ENCODE measurements around the gene CRADD. TPM values are rescaled to one million over a fixed set of nuclear protein-coding genes. Genes with fewer than 3 reads are reported as not detected.

Gene CRADD
- total and polyA plus RNA-seq, 10 of the 15 experiments (the other 5 are each of a cell fraction or from before 2014, with no cell fraction given) = 7.6 to 15.5 (median 11.7) TPM

- TF ChIP-seq FOS (IDR thresholded peaks at IDR 0.05; ENCODE audit: borderline replicate concordance, extremely low read depth, insufficient read length) (no peak), TAF1 (IDR thresholded peaks at IDR 0.05; ENCODE audit: borderline replicate concordance, low read depth, low read length) (no peak), FOXK2 (IDR thresholded peaks at IDR 0.05) (no peak), ESRRA (IDR thresholded peaks at IDR 0.05; ENCODE audit: low read length) (no peak), MTA2 (IDR thresholded peaks at IDR 0.05; ENCODE audit: low read depth) (no peak), EZH2 (IDR thresholded peaks at IDR 0.05; ENCODE audit: borderline replicate concordance, control insufficient read depth, low read depth, low read length) (no peak), BCL3 (IDR thresholded peaks at IDR 0.05; ENCODE audit: borderline replicate concordance, insufficient read depth, low read depth, low read length, poor library complexity, severe bottlenecking) (no peak), PKNOX1 (IDR thresholded peaks at IDR 0.05) (no peak), EP300 (IDR thresholded peaks at IDR 0.05; ENCODE audit: borderline replicate concordance in 1 of 2, control insufficient read depth in 1 of 2, low read depth in 2 of 2, low read length in 2 of 2) (no peak), POU2F2 (IDR thresholded peaks at IDR 0.05; ENCODE audit: borderline replicate concordance, low read depth, low read length) (no peak), LARP7 (IDR thresholded peaks at IDR 0.05) (no peak), RELA (IDR thresholded peaks at IDR 0.05; ENCODE audit: borderline replicate concordance, partially characterized antibody) (no peak)
- TF ChIP-seq, protein P1, sequence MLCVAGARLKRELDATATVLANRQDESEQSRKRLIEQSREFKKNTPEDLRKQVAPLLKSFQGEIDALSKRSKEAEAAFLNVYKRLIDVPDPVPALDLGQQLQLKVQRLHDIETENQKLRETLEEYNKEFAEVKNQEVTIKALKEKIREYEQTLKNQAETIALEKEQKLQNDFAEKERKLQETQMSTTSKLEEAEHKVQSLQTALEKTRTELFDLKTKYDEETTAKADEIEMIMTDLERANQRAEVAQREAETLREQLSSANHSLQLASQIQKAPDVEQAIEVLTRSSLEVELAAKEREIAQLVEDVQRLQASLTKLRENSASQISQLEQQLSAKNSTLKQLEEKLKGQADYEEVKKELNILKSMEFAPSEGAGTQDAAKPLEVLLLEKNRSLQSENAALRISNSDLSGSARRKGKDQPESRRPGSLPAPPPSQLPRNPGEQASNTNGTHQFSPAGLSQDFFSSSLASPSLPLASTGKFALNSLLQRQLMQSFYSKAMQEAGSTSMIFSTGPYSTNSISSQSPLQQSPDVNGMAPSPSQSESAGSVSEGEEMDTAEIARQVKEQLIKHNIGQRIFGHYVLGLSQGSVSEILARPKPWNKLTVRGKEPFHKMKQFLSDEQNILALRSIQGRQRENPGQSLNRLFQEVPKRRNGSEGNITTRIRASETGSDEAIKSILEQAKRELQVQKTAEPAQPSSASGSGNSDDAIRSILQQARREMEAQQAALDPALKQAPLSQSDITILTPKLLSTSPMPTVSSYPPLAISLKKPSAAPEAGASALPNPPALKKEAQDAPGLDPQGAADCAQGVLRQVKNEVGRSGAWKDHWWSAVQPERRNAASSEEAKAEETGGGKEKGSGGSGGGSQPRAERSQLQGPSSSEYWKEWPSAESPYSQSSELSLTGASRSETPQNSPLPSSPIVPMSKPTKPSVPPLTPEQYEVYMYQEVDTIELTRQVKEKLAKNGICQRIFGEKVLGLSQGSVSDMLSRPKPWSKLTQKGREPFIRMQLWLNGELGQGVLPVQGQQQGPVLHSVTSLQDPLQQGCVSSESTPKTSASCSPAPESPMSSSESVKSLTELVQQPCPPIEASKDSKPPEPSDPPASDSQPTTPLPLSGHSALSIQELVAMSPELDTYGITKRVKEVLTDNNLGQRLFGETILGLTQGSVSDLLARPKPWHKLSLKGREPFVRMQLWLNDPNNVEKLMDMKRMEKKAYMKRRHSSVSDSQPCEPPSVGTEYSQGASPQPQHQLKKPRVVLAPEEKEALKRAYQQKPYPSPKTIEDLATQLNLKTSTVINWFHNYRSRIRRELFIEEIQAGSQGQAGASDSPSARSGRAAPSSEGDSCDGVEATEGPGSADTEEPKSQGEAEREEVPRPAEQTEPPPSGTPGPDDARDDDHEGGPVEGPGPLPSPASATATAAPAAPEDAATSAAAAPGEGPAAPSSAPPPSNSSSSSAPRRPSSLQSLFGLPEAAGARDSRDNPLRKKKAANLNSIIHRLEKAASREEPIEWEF (IDR thresholded peaks at IDR 0.05; ENCODE audit: insufficient replicate concordance, low read depth, low read length) = no peak
- POLR2A ChIA-PET = no interaction called here
Measured at GRCh38 chr12:93860668-93861373, 183.6 kb downstream of the CRADD start.

More at GRCh38 chr12:93860668-93861373, 183.6 kb downstream of the CRADD start:
- no TSS peak for BruUV-seq (replicated peaks)
- H3K36me3 ChIP-seq (ENCODE audit: control insufficient read depth in 2 of 2, insufficient read depth in 2 of 2, low read length in 1 of 2) = no peaks in the 10 kb centered on the region
- intact Hi-C loops (cut with micrococcal nuclease; ENCODE audit: unreplicated experiment) = no loop called here
- peaks cover 2% of the 10 kb centered on the region; the same call in 2 of the 3 replicates for H3K9me3 ChIP-seq (replicated peaks; ENCODE audit: control insufficient read depth, insufficient read depth, low read length)
- no peak overlapping the region for H3K4me2 ChIP-seq (ENCODE audit: control insufficient read depth, insufficient read depth)
- no peak overlapping the region for H3K27ac ChIP-seq (ENCODE audit: control insufficient read depth, insufficient read depth)
- ChIA-PET CTCF (interaction anchor here (1.6 kb wide), 1 partner anchor 292 kb away, joined by 4 read pairs; no protein-coding TSS in a partner anchor), RAD21 (ENCODE audit: unreplicated experiment) (interaction anchor here (0.5 kb wide), 1 partner anchor 40 kb away, joined by 3 read pairs; no protein-coding TSS in a partner anchor), SMC1A (ENCODE audit: uncharacterized antibody, unreplicated experiment) (interaction anchor here (0.6 to 1.4 kb wide), 3 partner anchors 16 to 1263 kb away, joined by 3 to 6 read pairs (median 3); no protein-coding TSS in a partner anchor)
- FAIRE-seq (no peak), DNase-seq (ENCODE audit: low read depth, low spot score) (no peak), ATAC-seq (peak; percentile 48)
- no peaks in the 10 kb centered on the region for H4K20me1 ChIP-seq (ENCODE audit: control insufficient read depth, insufficient read depth)
- H3K79me2 ChIP-seq (ENCODE audit: control insufficient read depth, insufficient read depth, low read length) = no peaks in the 10 kb centered on the region
- no peaks in the 10 kb centered on the region for H3K4me1 ChIP-seq (ENCODE audit: control insufficient read depth, insufficient read depth, low read length)
- H3K4me3 ChIP-seq = no peak overlapping the region
- WGBS (ENCODE audit: insufficient coverage, insufficient replicate concordance, low lambda C conversion rate, missing lambda C conversion rate) = 47% methylated on average over 7 of the region's 7 CpGs
- H3K27me3 ChIP-seq (replicated peaks in 1 of 2; ENCODE audit: control insufficient read depth in 2 of 2, insufficient read depth in 2 of 2, low read length in 1 of 2) = no peaks in the 10 kb centered on the region
- in situ Hi-C loops (cut with MboI) = no loop called here
- H3K9ac ChIP-seq (ENCODE audit: control insufficient read depth, insufficient read depth, low read length) = no peak overlapping the region
- no peak overlapping the region for H2AFZ ChIP-seq (ENCODE audit: control insufficient read depth, low read depth, low read length)

All from GM12878 (cell line).